HFFc6 (cell line): ENCODE measurements around the gene GPR55. TPM values are rescaled to one million over a fixed set of nuclear protein-coding genes. Genes with fewer than 3 reads are reported as not detected.

Experiments used
- DNase-seq: peaks from one replicate; pipeline ENCODE4 v3.0.0-alpha.2; 2018
- H3K27ac Mint-ChIP-seq: 2 replicates; pipeline ENCODE4 v1.8.0; 2020; ENCODE audit warnings: mild to moderate bottlenecking, mixed read lengths
- H3K27me3 Mint-ChIP-seq: 2 replicates; pipeline ENCODE4 v1.8.0; 2021; ENCODE audit warnings: mild to moderate bottlenecking, moderate library complexity, mixed read lengths; ENCODE audit not compliant: insufficient read depth
- H3K36me3 Mint-ChIP-seq: 2 replicates; pipeline ENCODE4 v1.8.0; 2021; ENCODE audit warnings: low read depth, mixed read lengths
- H3K4me1 Mint-ChIP-seq: 2 replicates; pipeline ENCODE4 v1.8.0; 2020; ENCODE audit warnings: low read depth, mixed read lengths
- H3K4me3 Mint-ChIP-seq: 2 replicates; pipeline ENCODE4 v1.8.0; 2020; ENCODE audit warnings: mild to moderate bottlenecking, moderate library complexity, mixed read lengths
- H3K9me3 Mint-ChIP-seq: 2 replicates; pipeline ENCODE4 v1.8.0; 2020; ENCODE audit warnings: mild to moderate bottlenecking, mixed read lengths
- total RNA-seq, 6 experiments: library from RNA; stranded (reverse); fragmentation: NEBNext Ultra II Directional; extraction: Animal tissue kit (Norgen Biotek cat#: 25700); gene quantifications; 2 replicates in 1 of 6; 3 replicates in 5 of 6; pipeline ENCODE4 v1.2.3, GENCODE V29; 2021
- TF ChIP-seq, protein P1 (sequence below): fragments of 200-600 bp; sonication (generic); IDR thresholded peaks from 2 replicates; pipeline ENCODE4 v1.5.0; 2021; ENCODE audit warnings: antibody characterized with exemption, mild to moderate bottlenecking

GPR55 gene
- total RNA-seq, 6 experiments from 2014 or later = not detected

DNA sequence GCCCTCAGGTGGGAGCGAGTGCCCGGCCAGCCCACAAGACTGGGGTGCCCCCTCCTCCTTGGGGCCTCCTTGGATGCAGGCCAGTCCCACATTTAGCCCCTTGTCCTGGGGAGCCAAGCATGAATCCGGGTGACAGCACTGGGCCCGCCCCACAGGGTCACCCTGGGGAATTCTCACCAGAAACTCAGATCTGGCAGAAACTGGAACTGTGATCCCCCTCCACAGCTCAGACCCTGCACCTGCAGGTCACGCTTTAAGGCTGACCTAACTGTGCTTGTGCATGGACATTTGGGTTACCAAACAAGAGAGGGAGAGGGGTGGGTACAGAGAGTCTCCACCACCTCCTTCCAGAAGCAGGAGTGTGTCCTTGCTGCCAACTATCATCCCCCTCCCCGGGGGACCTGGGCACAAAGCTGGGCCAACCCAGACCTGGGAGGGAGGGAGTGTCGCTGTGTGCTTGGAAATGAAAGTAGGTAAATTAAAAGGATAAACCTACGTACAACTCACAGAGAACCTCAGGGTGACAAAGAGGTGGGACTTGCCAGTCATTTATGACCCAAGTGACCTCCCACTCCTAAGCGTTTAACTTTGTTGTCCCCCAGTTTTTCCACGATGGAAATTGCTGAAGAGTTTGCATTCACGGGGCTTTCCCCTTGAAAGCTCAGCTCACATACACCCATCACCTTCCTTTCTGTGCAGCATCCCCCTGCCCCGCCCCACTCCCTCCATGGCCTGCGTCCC lies 51.2 kb downstream of the GPR55 start:
- DNase-seq = no peak
- Mint-ChIP-seq H3K27ac (no peak overlapping the region), H3K9me3 (no peaks in the 10 kb centered on the region), H3K4me1 (no peaks in the 10 kb centered on the region), H3K4me3 (no peak overlapping the region), H3K36me3 (no peaks in the 10 kb centered on the region), H3K27me3 (peaks cover 7% of the 10 kb centered on the region)
- TF ChIP-seq, protein P1, sequence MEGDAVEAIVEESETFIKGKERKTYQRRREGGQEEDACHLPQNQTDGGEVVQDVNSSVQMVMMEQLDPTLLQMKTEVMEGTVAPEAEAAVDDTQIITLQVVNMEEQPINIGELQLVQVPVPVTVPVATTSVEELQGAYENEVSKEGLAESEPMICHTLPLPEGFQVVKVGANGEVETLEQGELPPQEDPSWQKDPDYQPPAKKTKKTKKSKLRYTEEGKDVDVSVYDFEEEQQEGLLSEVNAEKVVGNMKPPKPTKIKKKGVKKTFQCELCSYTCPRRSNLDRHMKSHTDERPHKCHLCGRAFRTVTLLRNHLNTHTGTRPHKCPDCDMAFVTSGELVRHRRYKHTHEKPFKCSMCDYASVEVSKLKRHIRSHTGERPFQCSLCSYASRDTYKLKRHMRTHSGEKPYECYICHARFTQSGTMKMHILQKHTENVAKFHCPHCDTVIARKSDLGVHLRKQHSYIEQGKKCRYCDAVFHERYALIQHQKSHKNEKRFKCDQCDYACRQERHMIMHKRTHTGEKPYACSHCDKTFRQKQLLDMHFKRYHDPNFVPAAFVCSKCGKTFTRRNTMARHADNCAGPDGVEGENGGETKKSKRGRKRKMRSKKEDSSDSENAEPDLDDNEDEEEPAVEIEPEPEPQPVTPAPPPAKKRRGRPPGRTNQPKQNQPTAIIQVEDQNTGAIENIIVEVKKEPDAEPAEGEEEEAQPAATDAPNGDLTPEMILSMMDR = no peak

DNA sequence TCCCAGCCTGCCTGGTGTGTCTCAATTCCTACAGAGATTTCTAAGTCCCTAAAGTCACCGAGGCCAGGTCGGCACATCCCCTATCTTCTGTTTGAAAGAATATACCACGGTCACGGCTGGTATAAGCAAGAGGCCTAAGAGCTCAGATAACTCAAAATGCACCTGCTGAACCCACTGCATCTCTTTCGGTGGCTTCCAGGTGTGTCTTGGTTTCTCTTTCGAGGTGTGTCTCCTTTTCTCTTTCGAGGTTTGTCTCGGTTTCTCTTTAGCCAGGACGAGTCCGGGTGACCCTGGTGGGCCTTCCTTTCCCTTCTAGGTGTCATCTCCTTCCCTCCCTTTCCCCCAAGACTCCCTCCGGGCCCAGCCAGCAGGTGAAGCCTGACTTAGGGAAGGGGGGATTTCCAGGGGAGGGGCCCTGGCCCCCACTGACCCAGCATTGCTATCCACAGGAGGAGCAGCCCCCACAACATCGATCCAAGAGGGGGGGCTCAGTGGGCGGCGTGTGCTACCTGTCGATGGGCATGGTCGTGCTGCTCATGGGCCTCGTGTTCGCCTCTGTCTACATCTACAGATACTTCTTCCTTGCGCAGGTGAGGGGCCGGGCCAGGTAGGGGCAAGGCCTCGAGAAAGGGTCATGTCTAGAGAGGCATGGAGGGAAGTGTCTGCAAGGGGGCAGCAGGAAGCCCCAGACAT lies 51.9 kb downstream of the GPR55 start:
- Mint-ChIP-seq H3K27me3 (peaks cover 6% of the 10 kb centered on the region), H3K27ac (no peak overlapping the region), H3K4me1 (no peaks in the 10 kb centered on the region), H3K4me3 (no peak overlapping the region), H3K36me3 (no peaks in the 10 kb centered on the region), H3K9me3 (no peaks in the 10 kb centered on the region)
- TF ChIP-seq, protein P1 = no peak
- DNase-seq = no peak

DNA sequence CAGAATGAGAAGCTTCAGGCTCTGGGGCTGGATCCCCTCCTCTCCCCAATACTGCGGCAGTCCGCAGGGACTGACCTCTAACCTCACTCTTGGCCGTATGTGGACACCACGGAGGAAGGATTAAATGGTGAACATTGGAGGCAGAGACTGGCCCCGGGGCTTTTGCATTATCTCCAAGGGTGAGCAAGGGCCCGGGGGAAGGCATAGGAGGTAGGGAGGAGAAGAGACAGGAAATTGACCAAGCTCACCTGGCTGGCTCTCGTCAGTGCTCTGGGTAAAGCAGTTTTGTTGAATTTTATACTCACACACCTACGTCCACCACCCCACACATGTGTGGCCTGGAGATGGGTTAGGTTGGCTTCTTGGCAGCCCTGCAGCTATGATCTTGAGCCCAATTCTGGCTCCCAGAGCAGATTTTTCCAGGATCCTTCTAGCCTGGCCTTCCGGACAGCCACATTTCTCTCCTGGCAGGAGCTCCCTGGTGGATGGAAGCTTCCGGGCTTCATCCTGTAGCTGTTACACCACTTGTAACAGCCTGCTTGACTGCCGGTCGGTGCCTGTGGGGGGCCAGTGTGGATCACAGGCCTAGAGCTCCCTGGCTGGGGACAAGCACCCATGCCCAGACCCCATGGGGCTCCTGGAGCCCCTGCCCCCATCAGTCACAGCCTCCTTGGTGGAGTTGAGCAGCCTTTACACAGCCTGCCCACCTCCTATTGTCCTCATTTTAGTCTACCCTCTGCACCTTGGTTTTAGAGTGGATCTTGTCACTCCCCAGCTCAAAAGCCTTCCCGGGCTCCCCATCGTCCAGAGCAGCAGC lies 52.7 kb downstream of the GPR55 start:
- TF ChIP-seq, protein P1 = no peak
- Mint-ChIP-seq H3K4me3 (no peak overlapping the region), H3K27me3 (peaks cover 6% of the 10 kb centered on the region), H3K9me3 (no peaks in the 10 kb centered on the region), H3K27ac (no peak overlapping the region), H3K36me3 (no peaks in the 10 kb centered on the region), H3K4me1 (no peaks in the 10 kb centered on the region)
- DNase-seq = no peak

DNA sequence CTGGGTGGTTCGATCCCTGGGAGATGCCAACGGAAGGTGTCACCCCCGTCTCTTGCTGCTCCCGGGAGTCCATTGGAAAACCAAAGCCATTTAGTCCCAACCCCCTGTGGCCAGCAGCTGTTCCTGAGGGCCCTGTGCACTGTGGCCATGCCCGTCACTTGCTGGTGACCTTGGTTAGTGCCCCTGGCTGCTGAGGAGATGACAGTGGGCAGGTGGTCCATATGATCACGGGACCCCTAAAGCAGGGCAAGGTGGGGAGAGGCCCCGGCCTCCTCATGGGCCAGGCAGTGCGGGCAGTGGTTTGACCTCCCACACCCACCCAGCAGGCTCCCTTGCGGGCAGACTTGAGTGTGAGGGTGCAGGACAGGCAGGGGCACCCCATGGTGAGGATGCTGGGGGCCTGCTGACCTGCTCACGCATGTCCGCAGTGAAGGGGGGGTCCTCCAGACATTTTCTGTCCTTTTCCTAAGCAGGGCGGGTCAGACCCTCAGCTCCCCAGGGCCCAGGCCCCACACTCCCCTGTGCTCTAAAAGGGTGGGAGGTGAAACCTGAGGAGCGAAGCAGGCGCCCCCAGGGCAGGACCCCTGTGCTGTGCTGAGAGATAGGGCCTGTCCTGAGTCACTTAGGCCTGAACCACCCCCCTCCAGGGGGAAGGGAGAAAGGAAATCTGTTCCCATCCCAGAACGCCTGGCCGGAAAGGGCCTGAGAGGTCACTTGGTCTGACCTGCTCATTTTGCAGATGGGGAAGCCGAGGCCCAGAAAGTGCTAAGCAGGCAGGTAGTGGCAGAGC lies 53.5 kb downstream of the GPR55 start:
- no peaks in the 10 kb centered on the region for H3K36me3 Mint-ChIP-seq
- no peaks in the 10 kb centered on the region for H3K9me3 Mint-ChIP-seq
- no peak for DNase-seq
- H3K4me1 Mint-ChIP-seq = no peaks in the 10 kb centered on the region; the same call in 1 of the 2 replicates
- H3K4me3 Mint-ChIP-seq = no peak overlapping the region
- H3K27me3 Mint-ChIP-seq = peaks cover 6% of the 10 kb centered on the region
- TF ChIP-seq, protein P1 = no peak
- H3K27ac Mint-ChIP-seq = no peak overlapping the region
